Activated CD4-positive, alpha-beta T cell treated with anti-CD3 and anti-CD28 coated beads for 4 hours (primary cell): Measurements from ENCODE around the gene SPDYE3.
"Not testable (repeated sequence)": the region's sequence is repeated elsewhere in the genome, so short reads cannot be mapped to it uniquely, and the experiment has no call there.

Source experiments
- DNase-seq, 2 donors: peaks; one replicate each; pipeline ENCODE4 v3.0.0-alpha.2; 2020

The SPDYE3 gene

DNA sequence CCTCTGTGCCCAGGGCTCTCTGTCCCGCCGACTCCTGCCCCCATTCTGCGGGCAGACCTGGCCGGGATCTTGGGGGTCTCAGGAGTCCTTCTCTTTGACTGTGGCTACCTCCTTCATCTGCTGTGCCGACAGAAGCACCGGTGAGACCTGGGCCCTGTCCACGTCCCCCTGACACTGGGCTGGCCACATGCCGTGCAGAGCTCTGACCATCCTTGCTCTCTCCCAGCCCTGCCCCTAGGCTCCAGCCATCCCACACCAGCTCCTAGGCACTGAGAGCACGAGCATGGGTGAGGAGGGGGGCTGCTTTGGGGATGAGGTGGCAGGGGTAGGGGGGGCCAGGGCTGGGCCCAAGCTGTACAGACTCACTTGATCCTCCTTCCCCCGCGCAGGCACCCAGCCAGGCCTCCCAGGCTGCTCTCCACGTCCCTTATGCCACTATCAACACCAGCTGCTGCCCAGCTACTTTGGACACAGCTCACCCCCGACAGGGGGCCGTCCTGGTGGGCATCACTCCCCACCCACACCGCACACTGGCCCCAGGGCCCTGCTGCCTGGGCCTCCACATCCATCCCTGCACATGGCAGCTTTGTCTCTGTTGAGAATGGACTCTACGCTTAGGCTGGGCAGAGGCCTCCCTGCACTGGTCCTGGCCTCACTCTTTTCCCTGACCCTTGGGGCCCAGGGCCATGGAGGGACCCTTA lies 45.6 kb downstream of the SPDYE3 start:
- no peak for DNase-seq

DNA sequence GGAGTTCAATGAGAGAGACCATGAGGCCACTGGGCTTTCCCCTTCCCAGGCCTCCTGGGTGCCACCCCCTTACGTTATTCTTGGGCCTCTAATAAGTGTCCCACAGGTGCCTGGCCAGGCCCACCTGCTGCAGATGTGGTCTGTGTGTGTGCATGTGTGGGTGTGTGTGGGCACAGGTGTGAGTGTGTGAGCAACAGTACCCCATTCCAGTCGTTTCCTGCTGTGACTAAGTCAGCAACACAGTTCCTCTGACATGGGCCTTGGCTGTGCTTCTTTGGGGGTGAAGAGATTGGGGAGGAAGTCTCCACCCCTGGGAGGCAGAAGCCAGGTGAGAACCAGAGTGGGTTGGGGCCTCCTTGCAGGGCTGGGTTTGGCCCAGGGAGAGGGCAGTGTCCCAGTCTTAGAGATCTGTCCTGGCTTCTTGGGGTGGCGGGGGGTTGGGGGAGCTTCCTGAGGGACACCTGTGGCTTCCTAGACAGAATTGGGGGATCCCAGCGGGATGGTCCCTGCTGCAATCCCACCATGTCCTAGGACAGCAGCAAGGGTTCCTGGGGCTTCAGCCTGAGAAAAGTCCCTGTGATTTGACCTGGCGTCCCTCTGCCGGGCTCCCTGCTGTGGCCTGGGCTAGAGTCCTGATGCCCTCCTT lies 46.3 kb downstream of the SPDYE3 start:
- peak; percentile 37 to 58 for DNase-seq

DNA sequence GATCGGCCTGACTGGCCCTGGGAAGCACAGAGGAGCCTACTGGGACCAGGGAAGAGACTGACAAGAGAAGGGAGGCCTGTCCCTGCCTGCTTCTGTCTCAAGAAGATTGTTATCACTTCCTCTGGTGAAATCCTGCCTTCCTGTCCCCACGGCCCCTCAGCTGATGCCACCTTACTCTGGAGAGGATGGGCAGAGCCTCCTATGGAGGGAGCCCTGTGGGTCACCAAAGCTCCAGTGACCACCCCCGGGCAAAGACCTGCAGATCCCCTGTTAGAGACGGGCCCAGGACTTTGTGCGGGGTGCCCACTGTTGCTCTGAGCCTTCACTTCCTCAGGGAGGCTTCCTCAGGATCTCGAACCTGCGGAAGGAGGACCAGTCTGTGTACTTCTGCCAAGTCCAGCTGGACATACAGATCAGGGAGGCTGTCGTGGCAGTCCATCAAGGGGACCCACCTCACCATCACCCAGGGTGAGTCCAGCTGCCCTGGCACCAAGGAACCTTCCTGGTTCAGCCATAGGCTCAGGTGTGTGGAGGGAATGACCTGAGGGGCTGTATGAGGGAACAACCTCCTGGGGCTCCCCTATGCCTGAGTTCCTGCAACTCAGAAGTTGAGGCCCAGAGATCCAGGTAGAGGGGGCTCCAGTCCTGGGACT lies 49.0 kb downstream of the SPDYE3 start:
- DNase-seq, result no peak

DNA sequence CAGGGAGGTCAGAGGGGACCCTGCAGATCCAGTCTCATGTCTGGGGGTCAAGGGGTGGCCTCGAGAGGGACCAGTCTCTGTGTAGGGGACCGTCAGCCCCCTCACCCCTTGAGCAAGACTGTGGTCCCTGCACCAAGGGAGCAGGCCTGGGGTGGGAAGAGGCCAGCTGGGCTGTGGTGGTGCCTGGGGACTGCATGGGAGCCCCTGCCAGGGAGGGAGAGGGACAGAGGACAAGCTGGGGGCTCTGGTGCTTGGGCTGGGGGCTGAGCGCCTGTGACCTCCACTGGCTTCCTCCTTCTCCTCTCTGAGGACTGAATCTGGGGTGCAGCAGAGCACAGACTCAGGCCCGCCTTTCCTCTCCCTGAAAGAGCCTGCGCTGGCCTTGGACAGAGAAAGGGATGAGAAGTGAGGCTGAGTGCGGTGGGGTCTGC lies 49.6 kb downstream of the SPDYE3 start:
- DNase-seq, result no peak

DNA sequence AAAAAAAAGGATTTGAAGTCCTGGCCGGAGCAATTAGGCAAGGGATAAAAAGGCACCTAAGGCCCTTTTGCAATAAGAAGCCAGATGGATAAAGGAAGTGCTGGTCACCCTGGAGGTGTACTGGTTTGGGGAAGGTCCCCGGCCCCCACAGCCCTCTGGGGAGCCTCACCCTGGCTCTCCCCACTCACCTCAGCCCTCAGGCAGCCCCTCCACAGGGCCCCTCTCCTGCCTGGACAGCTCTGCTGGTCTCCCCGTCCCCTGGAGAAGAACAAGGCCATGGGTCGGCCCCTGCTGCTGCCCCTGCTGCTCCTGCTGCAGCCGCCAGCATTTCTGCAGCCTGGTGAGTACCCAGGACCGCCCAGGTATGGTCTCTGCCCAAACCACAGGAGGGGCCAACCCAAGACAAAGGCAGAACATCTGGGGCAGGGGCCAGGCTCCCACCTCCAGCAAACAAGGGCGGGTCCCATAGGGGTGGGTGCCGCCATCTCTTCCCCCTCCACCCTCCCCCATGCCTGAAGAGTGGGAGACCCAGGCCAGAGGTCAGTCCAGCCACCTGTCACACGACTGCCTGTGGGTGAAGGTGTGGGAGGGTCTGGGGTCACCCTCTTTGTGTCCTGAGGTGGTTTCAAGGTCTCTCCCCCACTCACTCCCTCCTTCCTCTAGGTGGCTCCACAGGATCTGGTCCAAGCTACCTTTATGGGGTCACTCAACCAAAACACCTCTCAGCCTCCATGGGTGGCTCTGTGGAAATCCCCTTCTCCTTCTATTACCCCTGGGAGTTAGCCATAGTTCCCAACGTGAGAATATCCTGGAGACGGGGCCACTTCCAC lies 50.7 kb downstream of the SPDYE3 start, which contains the start of gene PILRB:
Gene PILRB, plus strand, starts transcription at position 91 of the 830 bp plus-strand sequence. Its CDS starts 186 bp downstream, at position 277.
- no peak for DNase-seq

DNA sequence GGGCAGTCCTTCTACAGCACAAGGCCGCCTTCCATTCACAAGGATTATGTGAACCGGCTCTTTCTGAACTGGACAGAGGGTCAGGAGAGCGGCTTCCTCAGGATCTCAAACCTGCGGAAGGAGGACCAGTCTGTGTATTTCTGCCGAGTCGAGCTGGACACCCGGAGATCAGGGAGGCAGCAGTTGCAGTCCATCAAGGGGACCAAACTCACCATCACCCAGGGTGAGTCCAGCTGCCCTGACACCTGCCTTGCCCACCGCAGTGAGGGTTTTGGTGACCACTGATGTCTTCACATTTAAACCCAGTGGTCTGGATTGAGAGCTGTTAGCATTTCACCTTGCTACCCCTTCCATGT lies 51.3 kb downstream of the SPDYE3 start:
- no peak for DNase-seq

DNA sequence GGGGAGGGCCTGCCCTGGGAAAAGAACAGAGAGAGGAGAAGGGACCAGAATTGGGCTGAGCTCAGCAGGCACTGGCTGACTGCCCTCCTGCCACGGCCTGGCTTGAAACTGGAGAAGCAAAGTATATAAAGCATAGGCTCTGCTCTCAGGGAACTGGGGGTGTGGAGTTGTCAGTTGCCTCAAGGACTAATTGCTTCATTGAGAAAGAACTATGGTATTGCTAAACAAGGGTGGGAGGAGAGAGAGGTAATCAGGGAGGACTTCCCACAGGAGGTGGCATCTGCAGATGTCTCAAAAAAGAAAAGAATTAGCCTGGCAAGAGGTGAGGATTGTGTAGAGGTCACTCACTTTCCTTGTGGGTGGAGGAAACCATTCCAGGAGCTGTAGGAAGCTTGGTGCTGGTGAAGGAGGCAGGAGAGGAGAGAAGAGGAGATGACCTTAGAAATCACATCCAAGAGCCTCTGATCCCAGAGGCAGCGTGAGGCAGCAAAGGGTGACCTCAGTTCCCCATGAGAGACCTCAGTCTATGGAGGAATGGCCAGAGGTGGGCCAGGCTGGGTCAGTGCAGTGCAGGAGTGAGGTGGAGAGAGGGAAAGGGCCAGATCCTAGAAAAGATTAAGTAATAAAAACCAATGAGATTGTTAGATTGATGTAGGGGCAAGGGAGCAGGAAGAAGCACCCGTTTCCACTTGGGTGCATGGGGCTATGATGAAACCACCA lies 52.8 kb downstream of the SPDYE3 start:
- DNase-seq, result no peak

DNA sequence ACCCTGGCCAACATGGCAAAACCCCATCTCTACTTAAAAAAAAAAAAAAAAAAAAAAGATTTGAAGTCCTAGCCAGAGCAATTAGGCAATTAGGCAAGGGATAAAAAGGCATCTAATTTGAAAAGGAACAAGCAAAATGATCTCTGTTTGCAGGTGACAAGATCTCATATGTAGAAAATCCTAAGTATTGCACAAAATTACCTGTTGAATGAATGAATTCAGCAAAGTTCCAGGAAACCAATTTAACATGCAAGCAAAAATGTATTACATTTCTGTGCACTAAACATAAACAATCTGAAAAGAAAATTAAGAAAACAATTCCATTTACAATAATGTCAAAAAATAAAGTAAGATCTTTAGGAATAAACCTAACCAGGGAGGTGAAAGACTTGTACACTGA lies 55.6 kb downstream of the SPDYE3 start:
- no peak for DNase-seq

DNA sequence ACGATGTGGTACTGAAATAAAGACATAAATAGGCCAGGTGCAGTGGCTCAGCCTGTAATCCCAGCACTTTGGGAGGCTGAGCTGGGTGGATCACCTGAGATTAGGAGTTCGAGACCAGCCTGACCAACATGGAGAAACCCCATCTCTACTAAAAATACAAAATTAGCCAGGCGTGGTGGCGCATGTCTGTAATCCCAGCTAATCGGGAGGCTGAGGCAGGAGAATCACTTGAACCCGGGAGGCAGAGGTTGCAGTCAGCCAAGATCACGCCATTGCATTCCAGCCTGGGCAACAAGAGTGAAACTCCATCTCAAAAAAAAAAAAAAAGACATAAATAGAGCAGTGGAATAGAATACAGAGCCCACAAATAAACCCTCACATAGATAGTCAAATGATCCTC lies 56.3 kb downstream of the SPDYE3 start:
- not testable (repeated sequence) for DNase-seq

DNA sequence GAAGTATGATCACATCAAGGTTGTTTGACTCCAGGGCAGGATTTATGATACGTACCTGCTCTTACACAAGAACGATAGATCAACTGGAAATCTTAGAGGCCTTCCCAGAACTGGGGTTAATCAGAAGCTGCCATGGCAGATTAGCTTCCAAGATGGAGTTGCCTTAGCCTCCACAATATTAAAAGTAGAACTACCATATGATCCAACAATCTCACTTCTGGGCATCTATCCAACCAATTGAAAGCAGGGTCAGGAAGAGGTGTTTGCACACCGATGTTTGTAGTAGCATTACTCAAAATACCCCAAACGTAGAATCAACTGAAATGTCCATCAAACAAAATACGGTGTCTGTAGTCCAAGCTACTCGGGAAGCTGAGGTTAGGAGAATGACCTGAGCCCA lies 57.0 kb downstream of the SPDYE3 start:
- DNase-seq, result no peak

DNA sequence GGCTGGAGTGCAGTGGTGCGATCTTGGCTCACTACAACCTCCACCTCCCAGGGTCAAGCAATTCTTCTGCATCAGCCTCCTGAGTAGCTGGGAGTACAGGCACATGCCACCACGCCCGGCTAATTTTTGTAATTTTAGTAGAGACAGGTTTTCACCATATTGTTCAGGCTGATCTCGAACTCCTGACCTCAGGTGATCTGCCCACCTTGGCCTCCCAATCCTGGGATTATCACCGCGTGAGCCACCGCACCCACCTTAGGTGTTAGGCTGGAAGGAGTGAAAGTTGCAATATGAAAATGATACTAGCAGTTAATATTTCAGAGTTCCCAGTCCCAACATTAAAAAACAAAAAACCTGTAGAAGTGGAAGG lies 58.5 kb downstream of the SPDYE3 start:
- not testable (repeated sequence) for DNase-seq

DNA sequence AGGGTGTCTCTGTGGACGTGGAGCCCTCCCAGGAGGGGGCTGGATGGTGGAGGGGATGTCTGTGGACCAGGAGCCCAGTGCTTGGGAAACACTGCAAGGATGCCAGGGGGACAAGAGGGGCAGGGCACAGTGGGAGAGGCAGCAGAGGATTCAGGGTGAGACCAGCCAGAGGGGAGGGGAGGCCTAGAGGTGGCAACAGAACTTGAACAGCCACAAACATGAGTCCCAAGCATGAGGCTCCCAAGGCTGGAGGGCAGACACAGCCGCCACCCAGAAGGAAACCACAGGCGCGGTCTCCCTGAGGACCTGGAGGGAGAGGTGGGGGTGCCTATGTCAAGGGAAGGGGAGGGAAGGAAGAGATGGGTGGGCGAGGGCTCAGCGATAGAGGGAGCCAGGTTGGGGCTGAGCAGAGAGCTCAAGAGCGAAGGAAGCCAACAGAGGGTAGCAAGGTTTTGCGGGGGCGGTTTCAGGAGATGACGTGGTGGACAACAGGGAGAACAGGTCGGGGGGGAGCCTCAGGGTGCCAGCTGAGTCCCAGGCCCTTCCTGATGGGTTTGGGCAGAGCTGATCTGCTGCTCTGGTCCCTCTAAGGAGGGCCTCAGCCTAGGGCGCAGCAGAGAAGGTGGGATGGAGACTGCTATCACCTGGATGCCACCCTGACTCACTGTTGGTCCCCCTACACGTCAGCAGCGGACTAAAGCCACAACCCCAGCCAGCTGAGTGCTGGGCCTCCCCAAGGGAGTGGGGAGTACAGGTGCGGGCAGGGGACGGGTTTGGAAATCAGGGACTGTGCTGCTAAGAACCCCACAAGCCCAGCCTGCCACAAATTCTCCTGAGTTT lies 59.1 kb downstream of the SPDYE3 start:
- DNase-seq, result no peak

DNA sequence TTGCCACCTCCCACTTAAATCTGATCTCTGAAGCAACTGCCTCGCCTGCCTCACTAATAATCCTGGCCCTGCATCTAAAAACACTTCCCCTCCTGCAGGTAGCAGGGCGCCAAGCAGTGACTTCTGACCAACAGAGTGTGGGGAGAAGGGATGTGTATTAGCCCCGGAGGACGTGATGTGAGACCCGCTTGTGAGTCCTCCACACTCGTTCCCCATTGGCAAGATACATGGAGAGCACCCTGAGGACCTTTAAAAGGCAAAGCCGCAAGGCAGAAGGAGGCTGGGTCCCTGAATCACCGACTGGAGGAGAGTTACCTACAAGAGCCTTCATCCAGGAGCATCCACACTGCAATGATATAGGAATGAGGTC lies 59.7 kb downstream of the SPDYE3 start:
- DNase-seq, result no peak

DNA sequence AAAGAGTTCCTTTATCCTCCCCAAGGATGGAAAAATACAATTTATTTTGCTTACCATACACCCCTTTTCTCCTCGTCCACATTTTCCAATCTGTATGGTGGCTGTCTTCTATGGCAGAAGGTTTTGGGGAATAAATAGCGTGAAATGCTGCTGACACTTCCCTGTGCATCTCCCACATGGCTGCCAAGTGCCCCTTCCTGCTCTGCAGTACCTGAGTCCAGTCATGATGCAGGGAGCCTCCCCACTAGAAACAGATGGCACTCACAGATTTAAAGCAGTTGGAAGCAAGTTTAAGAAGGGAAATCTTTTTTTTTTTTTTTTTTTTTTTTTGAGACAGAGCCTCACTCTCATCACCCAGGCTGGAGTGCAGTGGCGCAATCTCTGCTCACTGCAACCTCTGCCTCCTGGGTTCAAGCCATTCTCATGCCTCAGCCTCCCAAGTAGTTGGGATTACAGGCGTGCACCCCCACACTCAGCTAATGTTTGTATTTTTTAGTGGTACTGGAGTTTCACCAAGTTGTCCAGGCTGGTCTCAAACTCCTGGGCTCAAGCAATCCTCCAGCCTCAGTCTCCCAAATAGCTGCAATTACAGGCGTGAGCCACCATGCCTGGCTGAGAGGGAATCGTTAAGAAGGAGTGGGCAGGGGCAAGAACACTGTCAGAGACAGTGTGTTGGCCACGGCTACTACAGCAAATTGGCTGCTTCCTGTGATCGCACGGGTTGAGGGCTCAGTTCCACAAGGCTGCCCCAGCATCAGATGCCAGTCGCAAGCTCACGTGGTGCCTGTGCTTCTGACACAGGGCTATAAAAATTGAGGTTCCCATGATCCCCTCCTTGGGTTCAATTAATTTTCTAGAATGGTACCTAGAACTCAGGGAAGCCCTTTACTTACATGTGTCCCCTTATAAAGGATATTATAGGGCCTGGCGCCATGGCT lies 60.4 kb downstream of the SPDYE3 start:
- DNase-seq, result no peak

DNA sequence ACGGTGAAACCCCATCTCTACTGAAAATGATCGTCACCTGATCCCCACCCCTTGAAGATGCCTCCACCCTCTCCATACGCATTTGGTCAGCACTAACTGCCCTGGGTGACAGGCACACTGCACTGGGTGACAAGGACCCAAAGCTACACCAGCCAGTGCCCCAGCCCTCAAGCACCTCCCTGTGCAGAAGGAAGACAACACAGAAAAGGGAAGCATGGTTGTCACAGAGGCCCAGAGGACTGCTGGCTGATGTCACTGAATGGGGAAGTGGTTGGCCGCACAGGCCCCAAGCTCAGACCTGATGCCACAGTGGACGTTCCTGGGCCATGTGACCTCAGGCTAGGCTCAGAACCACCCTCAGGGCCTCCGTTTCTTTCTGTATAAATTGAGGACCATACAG lies 61.6 kb downstream of the SPDYE3 start:
- no peak for DNase-seq

DNA sequence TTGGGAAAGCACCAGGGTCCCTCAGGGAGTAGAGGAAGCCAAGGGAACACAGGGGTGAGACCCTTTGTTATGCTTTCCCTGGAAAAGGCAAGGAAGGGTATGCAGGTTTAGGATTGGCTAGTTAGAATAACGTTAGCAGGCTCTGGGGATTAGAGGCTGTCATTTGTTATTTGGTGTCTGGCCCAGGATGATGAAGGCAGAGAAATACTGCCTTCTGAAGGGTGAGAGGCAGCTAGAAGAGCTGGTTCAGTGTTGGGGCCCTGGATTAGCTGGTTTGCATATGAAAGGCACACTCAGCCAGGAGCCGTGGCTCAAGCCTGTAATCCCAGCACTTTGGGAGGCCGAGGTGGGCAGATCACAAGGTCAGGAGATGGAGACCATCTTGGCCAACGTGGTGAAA lies 62.8 kb downstream of the SPDYE3 start:
- DNase-seq, result no peak

DNA sequence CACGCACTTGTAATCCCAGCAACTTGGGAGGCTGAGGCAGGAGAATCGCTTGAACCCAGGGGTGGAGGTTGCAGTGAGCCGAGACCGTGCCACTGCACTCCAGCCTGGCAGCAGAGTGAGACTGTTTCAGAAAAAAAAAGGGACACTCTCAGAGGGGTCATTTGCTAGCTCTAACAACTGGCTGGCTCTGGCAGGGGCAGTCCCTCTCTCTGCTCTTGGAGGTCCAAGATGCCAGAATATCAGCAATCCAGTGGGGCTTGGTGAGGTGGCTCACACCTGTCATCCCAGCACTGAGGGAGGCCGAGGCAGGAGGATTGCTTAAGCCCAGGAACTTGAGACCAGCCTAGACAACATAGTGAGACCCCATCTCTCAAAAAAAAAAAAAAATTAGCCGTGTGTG lies 63.2 kb downstream of the SPDYE3 start:
- DNase-seq, result no peak

DNA sequence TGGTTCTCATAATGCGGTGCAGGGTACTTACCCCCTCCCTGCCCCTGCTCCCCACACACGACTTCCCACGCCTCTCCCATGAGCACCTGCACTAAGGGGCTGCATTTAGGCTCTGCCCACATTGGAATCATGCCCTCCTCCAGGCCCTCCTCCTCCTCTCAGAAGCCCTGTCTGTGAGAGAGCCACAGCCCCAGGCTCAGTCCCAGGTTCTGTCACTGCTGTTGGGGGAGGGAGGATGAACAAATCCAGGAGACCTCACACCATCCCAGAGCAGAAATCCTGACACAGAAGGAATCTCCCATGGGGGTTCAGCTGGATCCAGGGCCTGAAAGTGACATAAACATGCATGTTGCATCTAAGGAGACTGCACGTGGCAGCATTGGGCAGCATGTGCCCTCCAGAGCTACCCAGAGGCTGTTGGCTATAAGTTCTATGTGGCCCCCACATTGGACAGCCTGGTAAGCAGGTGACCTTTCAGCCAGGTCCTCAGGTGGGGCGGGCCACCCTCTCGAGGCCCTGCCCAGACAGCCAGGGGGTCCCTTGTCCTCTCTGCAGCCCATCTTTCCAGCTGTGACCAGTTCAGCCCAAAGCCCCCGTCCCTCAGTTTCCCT lies 64.2 kb downstream of the SPDYE3 start:
- no peak for DNase-seq
